GM18520 (cell line): ENCODE measurements around the gene DPY19L3.
"Not testable (repeated sequence)": the region's sequence is repeated elsewhere in the genome, so short reads cannot be mapped to it uniquely, and the experiment has no call there.

Source experiments
- ATAC-seq: cut with Tn5 transposase; IDR thresholded peaks from one replicate; pipeline ENCODE4 v1.9.1; 2021; ENCODE audit not compliant: unreplicated experiment

DPY19L3 gene

GRCh38 chr19:32438751-32439150 lies 33.2 kb downstream of the DPY19L3 start:
- ATAC-seq, result no peak

GRCh38 chr19:32442650-32443049 lies 37.1 kb downstream of the DPY19L3 start:
- ATAC-seq, result no peak

DNA sequence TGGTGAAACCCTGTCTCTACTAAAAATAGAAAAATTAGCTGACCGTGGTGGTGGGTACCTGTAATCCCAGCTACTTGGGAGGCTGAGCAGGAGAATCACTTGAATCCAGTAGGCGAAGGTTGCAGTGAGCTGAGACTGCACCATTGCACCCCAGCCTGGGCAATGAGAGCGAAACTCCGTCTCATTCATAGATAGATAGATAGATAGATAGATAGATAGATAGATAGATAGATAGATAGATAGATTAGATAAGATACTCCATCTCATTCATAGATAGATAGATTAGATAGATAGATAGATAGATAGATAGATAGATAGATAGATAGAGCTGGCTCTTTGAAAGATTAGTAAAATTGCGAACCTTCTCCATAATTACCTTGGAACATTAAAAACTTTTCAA lies 42.0 kb downstream of the DPY19L3 start:
- ATAC-seq, result not testable (repeated sequence)

- ATAC-seq, result no peak
Measured at GRCh38 chr19:32448026-32448425, 42.5 kb downstream of the DPY19L3 start.

- ATAC-seq, result peak; percentile 53
Measured at GRCh38 chr19:32450217-32450616, 44.6 kb downstream of the DPY19L3 start.

GRCh38 chr19:32453736-32454135 lies 48.2 kb downstream of the DPY19L3 start:
- no peak for ATAC-seq

DNA sequence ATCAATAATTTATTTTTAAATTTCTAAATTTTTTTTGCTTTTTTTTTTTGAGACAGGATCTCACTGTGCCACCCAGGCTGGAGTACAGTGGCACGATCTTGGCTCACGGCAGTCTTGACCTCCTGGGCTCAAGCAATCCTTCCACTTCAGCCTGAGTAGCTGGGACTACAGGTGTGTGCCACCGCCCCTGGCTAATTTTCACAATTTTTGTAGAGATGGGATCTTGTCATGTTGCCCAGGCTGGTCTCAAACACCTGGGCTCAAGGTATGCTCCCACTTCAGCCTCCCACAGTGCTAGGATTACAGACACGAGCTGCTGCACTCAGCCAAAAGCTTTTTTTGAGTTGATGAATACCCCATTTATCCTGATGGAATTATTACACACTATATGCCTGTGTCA lies 50.8 kb downstream of the DPY19L3 start:
- no peak for ATAC-seq

GRCh38 chr19:32457571-32458158 lies 52.1 kb downstream of the DPY19L3 start:
- ATAC-seq, result no peak

DNA sequence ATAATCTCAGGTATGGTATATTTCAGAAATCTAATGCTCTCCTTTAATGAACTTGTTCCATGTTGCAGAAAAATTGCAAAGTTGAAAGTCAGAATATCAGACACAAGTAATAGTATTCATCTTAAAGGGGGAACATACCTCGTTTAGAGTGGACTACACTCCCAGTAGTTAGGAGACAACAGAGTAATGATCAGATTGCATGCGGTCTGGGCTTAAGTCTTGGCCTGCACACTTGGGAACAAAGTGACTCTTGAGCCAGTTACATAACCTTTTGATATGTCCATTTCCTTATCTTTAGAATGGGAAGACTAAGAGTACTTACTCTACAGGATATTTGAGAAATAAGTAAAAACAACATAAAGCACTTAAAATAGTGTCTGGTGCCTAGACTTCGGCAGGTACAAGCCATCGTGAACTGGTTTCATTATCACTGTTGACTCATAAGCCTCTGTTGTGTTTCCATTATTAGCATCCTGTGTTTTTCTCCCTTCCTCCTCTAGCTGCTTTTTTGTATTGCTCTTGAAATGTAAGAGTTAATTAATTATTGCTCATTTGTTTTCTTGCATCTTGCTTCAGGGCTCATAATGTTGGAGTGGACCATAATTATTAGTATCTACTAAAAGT lies 53.0 kb downstream of the DPY19L3 start:
- ATAC-seq, result peak; percentile 77

DNA sequence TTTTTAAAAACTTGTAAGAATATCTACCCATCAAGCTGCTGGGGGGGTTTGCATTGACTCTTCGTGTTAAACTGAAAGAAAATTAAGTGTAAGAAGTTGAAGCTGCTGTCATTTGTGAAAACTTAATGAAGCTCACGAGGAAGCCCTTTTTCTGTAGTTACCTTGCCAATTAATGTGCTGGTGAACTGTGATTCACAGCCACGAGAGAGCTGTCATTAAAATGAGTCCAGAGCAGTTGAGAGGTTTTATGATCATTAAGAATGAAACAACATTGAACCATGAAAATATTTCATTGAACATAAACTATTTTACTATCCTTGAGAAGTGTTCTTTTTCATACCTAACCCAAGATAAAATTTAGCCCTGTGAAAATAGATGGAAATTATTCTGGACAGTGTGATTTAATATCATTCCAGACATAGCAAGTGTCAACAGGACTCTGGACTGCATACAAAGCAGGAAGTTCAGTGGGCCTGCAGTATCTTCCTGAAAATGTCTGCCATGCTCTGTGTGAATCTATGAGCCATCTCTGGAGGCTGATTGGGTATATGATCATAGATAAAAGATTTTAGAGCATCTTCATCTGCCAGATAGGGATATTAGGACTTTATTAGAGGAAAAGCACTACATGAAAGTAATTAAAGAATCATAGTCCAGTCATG lies 53.8 kb downstream of the DPY19L3 start:
- no peak for ATAC-seq

- no peak for ATAC-seq
Measured at GRCh38 chr19:32460476-32460875, 54.9 kb downstream of the DPY19L3 start.

DNA sequence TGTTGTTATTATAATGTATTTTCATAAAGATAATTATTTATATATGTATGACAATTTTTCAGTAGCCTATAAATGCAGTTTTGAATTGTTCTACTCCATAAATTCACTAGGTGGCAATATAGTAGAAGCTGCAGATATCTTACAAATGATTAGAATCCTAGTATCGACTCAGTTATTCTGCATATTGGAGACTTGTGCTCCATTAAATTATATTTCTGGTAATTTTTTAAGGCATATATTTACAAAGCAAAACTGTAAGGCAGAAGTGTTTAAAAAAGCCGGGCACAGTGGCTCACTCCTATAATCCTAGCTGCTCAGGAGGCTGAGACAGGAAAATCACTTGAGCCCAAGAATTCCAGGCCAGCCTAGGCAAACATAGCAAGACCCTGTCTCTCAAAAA lies 58.7 kb downstream of the DPY19L3 start:
- ATAC-seq, result no peak

GRCh38 chr19:32465176-32465575 lies 59.6 kb downstream of the DPY19L3 start:
- ATAC-seq, result no peak

- ATAC-seq, result no peak
Measured at GRCh38 chr19:32469795-32470194, 64.2 kb downstream of the DPY19L3 start.

- no peak for ATAC-seq
Measured at GRCh38 chr19:32471095-32471494, 65.5 kb downstream of the DPY19L3 start.

- ATAC-seq, result no peak
Measured at GRCh38 chr19:32471811-32472210, 66.2 kb downstream of the DPY19L3 start.

GRCh38 chr19:32475141-32476031 lies 69.8 kb downstream of the DPY19L3 start:
- no peak for ATAC-seq

- no peak for ATAC-seq
Measured at GRCh38 chr19:32476032-32476350, 70.4 kb downstream of the DPY19L3 start.

- no peak for ATAC-seq
Measured at GRCh38 chr19:32480321-32480720, 74.8 kb downstream of the DPY19L3 start.

DNA sequence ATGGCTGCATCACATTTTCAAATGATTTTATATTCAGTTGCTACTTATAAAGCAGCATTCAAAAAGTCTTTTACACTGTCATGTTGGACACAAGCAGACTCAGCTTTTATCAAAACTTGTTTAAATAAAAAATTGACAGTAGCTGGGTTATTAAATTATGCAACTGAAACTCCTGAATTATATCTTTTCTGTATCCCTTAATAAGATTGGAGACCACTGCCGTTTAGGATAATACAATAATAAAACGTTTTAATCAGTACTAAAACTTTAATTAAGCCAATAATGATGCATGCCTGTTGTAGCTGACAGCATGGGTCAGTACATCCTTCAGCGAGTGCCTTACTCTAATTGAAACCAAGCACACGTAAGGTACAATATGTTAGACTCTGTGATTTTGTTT lies 78.0 kb downstream of the DPY19L3 start:
- no peak for ATAC-seq

DNA sequence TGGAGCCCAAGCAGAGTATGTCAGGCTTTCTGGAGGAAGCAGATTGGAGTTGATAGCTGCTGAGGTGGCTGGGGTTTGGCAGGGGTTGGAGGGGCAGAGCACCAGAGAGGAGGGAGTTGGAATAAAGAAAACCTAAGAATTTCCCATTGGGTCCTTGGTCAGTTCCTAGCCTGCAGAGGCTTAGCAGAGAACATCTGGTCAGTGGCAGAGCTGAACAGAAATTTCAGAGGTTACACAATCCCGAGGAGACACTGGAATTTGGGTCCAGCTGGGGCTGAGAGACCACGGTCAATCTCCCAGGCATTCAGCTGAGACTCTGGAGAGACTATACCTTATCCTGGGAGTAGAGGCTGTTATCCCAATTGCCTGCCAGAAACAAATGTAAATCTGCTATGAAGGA lies 84.4 kb downstream of the DPY19L3 start:
- no peak for ATAC-seq

- no peak for ATAC-seq
Measured at GRCh38 chr19:32497391-32497790, 91.8 kb downstream of the DPY19L3 start.
